GM12892 (cell line): Measurements from ENCODE around the gene TFEB.

Experiments used
- POLR2A ChIP-seq: IDR thresholded peaks from 2 replicates; pipeline ENCODE4 v1.6.1; 2011; ENCODE audit warnings: low read depth, low read length, control low read depth
- POLR2AphosphoS5 ChIP-seq: IDR thresholded peaks from 2 replicates; pipeline ENCODE4 v1.6.1; 2011; ENCODE audit warnings: low read depth, low read length, control low read depth
- TAF1 ChIP-seq: IDR thresholded peaks from 2 replicates; pipeline ENCODE4 v1.6.1; 2011; ENCODE audit warnings: low read depth, mild to moderate bottlenecking, control low read depth, low read length, borderline replicate concordance

DNA sequence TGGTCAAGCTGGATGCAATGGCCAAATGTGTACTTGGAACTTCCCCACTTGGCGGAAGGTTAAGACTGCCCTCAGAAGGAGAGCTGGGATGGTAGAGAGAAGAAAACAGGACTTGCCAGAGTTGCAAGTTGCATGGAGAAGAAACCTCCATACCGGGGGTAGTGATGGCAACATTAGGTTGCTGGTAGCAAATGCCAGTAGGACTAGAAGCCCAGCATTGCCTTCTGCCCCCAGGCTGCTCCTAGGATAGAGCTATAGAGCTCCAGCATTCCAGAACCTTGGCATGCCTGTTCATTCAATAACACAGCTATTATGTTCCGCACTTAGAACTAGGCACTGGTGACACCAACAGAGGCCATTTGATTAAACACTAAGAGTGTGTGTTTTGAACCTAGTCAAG, 26.6 kb downstream of the TFEB start:
- TF ChIP-seq POLR2AphosphoS5, result no peak
- no peak for TF ChIP-seq POLR2A
- no peak for TF ChIP-seq TAF1
